ACC112 (cell line): ENCODE results near the gene AOPEP.

Source experiments
- H2AFZ ChIP-seq: fragments of 200-600 bp; sonication (generic); one replicate; pipeline ENCODE4 v1.6.0; 2017; ENCODE audit warnings: antibody characterized with exemption, low read length; ENCODE audit not compliant: unreplicated experiment
- H3K27ac ChIP-seq: fragments of 200-600 bp; sonication (generic); 2 replicates; pipeline ENCODE4 v1.5.1; 2014; ENCODE audit warnings: low read depth, mild to moderate bottlenecking, antibody characterized with exemption, low read length, moderate library complexity
- H3K27me3 ChIP-seq: fragments of 200-600 bp; sonication (generic); 2 replicates; pipeline ENCODE4 v1.6.1; 2014; ENCODE audit warnings: mild to moderate bottlenecking, antibody characterized with exemption, low read length, moderate library complexity, mixed read lengths; ENCODE audit not compliant: insufficient read depth
- H3K36me3 ChIP-seq: fragments of 200-600 bp; sonication (generic); 2 replicates; pipeline ENCODE4 v1.6.1; 2016; ENCODE audit warnings: mild to moderate bottlenecking, antibody characterized with exemption, low read length, moderate library complexity, mixed read lengths; ENCODE audit not compliant: insufficient read depth
- H3K4me1 ChIP-seq: fragments of 200-600 bp; sonication (generic); one replicate; pipeline ENCODE4 v1.6.1; 2016; ENCODE audit warnings: low read length, mixed read lengths; ENCODE audit not compliant: insufficient read depth, unreplicated experiment, control insufficient read depth
- H3K4me3 ChIP-seq: fragments of 200-600 bp; sonication (generic); 2 replicates; pipeline ENCODE4 v1.5.1; 2014; ENCODE audit warnings: mild to moderate bottlenecking, low read depth, low read length
- H3K79me2 ChIP-seq: fragments of 200-600 bp; sonication (generic); one replicate; pipeline ENCODE4 v1.6.0; 2016; ENCODE audit warnings: low read length; ENCODE audit not compliant: control insufficient read depth, unreplicated experiment, insufficient read depth

The AOPEP gene

DNA sequence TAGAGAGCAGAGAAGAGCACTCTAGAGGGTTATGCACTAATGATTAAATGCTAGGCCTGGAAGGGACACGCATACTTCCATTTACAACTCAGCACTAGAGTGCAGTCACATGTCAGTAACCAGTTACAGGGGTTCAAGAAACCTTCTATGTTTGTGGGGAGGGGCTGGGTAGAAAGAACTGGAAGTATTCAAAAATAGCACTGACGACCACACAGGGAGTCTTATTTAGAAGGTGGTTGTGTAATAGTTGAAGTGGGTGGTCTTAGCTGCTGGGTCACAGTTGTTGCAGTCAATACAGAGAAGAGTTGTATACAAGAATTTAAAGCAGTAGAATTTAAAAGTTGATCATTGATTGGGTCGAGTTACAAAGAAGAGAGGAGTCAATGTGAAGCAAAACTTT is 15.4 kb downstream of the AOPEP start:
- H3K4me3 ChIP-seq, result no peak overlapping the region
- H3K36me3 ChIP-seq, result no peaks in the 10 kb centered on the region
- no peak overlapping the region for H2AFZ ChIP-seq
- no peaks in the 10 kb centered on the region for H3K27me3 ChIP-seq
- H3K27ac ChIP-seq, result no peak overlapping the region
- no peaks in the 10 kb centered on the region for H3K4me1 ChIP-seq
- H3K79me2 ChIP-seq, result peaks cover 5% of the 10 kb centered on the region

DNA sequence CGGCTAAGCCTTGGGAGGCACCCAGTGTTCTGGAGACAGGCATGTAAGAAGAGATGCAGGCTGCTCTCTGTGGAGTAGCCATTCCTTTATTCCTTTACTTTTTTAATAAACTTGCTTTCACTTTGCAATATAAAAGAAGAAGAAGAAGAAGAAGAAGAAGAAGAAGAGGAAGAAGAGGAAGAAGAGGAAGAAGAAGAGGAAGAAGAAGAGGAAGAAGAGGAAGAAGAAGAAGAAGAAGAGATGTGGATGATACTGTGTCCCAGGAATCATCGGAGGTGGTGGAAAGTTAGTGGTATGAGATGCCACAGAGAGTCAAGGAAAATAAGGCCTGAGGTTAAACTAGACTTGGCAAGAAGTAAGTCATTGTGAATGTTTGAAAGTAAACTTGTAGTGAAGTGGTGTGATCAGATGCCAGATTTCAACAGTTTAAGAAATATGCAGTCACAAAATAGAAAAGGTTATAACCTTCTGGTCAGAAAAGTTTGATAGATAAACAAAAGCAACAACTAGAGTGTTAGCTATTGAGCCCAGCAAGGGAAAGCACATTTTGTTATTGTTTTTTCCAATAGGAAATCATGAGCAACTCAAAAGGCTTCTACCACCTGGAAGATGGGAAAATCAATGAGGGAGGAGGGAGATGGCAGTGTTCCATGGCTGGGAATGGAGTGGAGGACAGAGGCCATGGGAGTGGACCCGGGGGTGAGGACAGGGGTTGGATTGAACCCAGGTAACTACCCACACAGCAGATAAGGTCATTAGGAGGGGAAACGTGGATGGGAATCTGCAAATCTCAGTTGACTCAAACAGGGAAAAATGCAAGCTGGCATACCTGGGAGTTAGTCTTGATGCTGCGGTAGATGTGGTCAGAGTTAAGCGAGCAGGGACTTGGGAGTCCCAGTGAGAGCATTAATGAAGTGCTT is 16.8 kb downstream of the AOPEP start:
- H3K27ac ChIP-seq, result no peak overlapping the region
- H3K27me3 ChIP-seq, result no peaks in the 10 kb centered on the region
- no peaks in the 10 kb centered on the region; the same call in 1 of the 2 replicates for H3K36me3 ChIP-seq
- no peak overlapping the region for H2AFZ ChIP-seq
- H3K4me1 ChIP-seq, result no peaks in the 10 kb centered on the region
- peaks cover 5% of the 10 kb centered on the region for H3K79me2 ChIP-seq
- H3K4me3 ChIP-seq, result no peak overlapping the region

GRCh38 chr9:94745806-94746540 is 19.5 kb downstream of the AOPEP start:
- Histone ChIP-seq H3K4me3 (no peak overlapping the region), H2AFZ (no peak overlapping the region), H3K36me3 (peaks cover 11% of the 10 kb centered on the region), H3K4me1 (no peaks in the 10 kb centered on the region), H3K27me3 (no peaks in the 10 kb centered on the region), H3K79me2 (peaks cover 5% of the 10 kb centered on the region), H3K27ac (no peak overlapping the region)

GRCh38 chr9:94746541-94747370 is 20.3 kb downstream of the AOPEP start:
- H3K27me3 ChIP-seq, result no peaks in the 10 kb centered on the region
- no peak overlapping the region for H2AFZ ChIP-seq
- peaks cover 3% of the 10 kb centered on the region for H3K79me2 ChIP-seq
- peaks cover 11% of the 10 kb centered on the region for H3K36me3 ChIP-seq
- no peak overlapping the region for H3K4me3 ChIP-seq
- H3K4me1 ChIP-seq, result no peaks in the 10 kb centered on the region
- H3K27ac ChIP-seq, result no peak overlapping the region

- no peak overlapping the region for H3K27ac ChIP-seq
- no peak overlapping the region for H3K4me3 ChIP-seq
- H3K79me2 ChIP-seq, result peaks cover 3% of the 10 kb centered on the region
- peaks cover 13% of the 10 kb centered on the region for H3K4me1 ChIP-seq
- no peak overlapping the region for H2AFZ ChIP-seq
- H3K27me3 ChIP-seq, result no peaks in the 10 kb centered on the region
- peaks cover 13% of the 10 kb centered on the region; the same call in 1 of the 2 replicates for H3K36me3 ChIP-seq
Measured at GRCh38 chr9:94754976-94755475, 28.5 kb downstream of the AOPEP start.

GRCh38 chr9:94757158-94757557 is 30.7 kb downstream of the AOPEP start:
- Histone ChIP-seq H3K4me3 (no peak overlapping the region), H3K36me3 (peaks cover 13% of the 10 kb centered on the region; the same call in 1 of the 2 replicates), H3K4me1 (peaks cover 13% of the 10 kb centered on the region), H3K27me3 (no peaks in the 10 kb centered on the region), H3K27ac (peak overlapping the region; percentile 51), H3K79me2 (peaks cover 6% of the 10 kb centered on the region), H2AFZ (no peak overlapping the region)

- H3K4me3 ChIP-seq, result no peak overlapping the region
- H3K27me3 ChIP-seq, result no peaks in the 10 kb centered on the region
- peaks cover 13% of the 10 kb centered on the region for H3K4me1 ChIP-seq
Measured at GRCh38 chr9:94758031-94758430, 31.5 kb downstream of the AOPEP start.

GRCh38 chr9:94758880-94759279 is 32.4 kb downstream of the AOPEP start:
- Histone ChIP-seq H3K27me3 (no peaks in the 10 kb centered on the region), H3K4me3 (no peak overlapping the region), H3K79me2 (peaks cover 11% of the 10 kb centered on the region), H3K4me1 (peaks cover 13% of the 10 kb centered on the region), H3K27ac (no peak overlapping the region), H3K36me3 (peaks cover 13% of the 10 kb centered on the region; the same call in 1 of the 2 replicates), H2AFZ (no peak overlapping the region)

More at GRCh38 chr9:94758031-94758430, 31.5 kb downstream of the AOPEP start:
- H2AFZ ChIP-seq, result no peak overlapping the region
- 0 out of 2 replicates have a peak overlapping the region, but pooled peaks have one; percentile 13 for H3K27ac ChIP-seq
- H3K79me2 ChIP-seq, result peaks cover 11% of the 10 kb centered on the region
- peaks cover 13% of the 10 kb centered on the region; the same call in 1 of the 2 replicates for H3K36me3 ChIP-seq

DNA sequence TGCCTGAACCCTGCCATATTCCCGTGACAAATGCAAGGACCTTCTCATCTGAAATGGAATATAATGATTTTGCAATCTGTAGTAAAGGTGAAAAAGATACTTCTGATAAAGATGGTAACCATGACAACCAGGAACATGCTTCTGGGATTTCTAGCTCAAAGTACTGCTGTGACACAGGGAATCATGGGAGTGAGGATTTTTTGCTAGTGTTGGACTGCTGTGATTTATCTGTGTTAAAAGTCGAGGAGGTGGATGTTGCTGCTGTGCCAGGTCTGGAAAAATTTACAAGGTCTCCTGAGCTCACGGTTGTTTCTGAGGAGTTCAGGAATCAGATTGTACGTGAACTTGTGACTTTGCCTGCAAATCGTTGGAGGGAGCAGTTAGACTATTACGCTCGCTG is 33.5 kb downstream of the AOPEP start:
- Histone ChIP-seq H2AFZ (no peak overlapping the region), H3K4me1 (peaks cover 13% of the 10 kb centered on the region), H3K27me3 (no peaks in the 10 kb centered on the region), H3K4me3 (no peak overlapping the region), H3K79me2 (peaks cover 11% of the 10 kb centered on the region), H3K27ac (no peak overlapping the region), H3K36me3 (peaks cover 13% of the 10 kb centered on the region; the same call in 1 of the 2 replicates)

DNA sequence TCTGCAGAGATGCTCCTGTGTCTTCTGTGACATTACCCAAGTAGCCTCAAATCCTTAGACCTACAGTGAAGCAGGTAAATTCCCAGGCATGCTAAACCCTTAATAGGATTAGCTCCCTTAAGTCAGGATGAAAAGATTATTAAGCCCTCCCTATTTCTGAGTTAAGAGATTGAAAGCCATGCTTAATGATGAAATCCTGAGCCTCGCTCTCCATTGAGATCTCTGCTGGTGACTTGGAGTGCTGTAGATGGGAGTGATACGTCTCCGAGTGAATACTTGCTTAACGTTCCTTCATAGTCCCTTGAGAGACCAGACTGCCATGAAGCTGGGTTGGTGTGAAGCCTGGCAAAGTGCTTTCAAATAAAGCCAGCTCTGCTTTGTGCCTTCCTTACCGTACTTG is 34.2 kb downstream of the AOPEP start:
- Histone ChIP-seq H3K79me2 (peaks cover 11% of the 10 kb centered on the region), H3K4me3 (no peak overlapping the region), H3K27me3 (no peaks in the 10 kb centered on the region), H3K36me3 (peaks cover 13% of the 10 kb centered on the region; the same call in 1 of the 2 replicates), H2AFZ (no peak overlapping the region), H3K4me1 (peaks cover 13% of the 10 kb centered on the region), H3K27ac (no peak overlapping the region)
